Measurements from ENCODE around the gene UBASH3B. TPM values are rescaled to one million over a fixed set of nuclear protein-coding genes. Genes with fewer than 3 reads are reported as not detected.

The UBASH3B gene
- total RNA-seq, 1 donor from 2014 or later: 8.5 TPM

GRCh38 chr11:122642472-122642922 is 13.0 kb upstream of the UBASH3B start:
- DNase-seq (ENCODE audit: low spot score in 2 of 2): no peak
- Histone ChIP-seq H3K9me3 (no peaks in the 10 kb centered on the region), H3K27me3 (no peaks in the 10 kb centered on the region), H3K4me3 (no peak overlapping the region), H3K36me3 (no peaks in the 10 kb centered on the region), H3K4me1 (no peaks in the 10 kb centered on the region), H3K27ac (no peak overlapping the region)
- no peak for TF ChIP-seq CTCF (IDR thresholded peaks at IDR 0.05)
- intact Hi-C loops (cut with DNase I): no loop called here

- TF ChIP-seq CTCF (IDR thresholded peaks at IDR 0.05): no peak
- Histone ChIP-seq H3K4me3 (no peak overlapping the region), H3K36me3 (no peaks in the 10 kb centered on the region), H3K9me3 (no peaks in the 10 kb centered on the region), H3K4me1 (no peaks in the 10 kb centered on the region), H3K27me3 (no peaks in the 10 kb centered on the region), H3K27ac (no peak overlapping the region)
- intact Hi-C loops (cut with DNase I): no loop called here
- no peak for DNase-seq (ENCODE audit: low spot score in 2 of 2)
Measured at GRCh38 chr11:122642971-122643370, 12.6 kb upstream of the UBASH3B start.

GRCh38 chr11:122645847-122646246 is 9.7 kb upstream of the UBASH3B start:
- Histone ChIP-seq H3K4me3 (no peak overlapping the region), H3K9me3 (no peaks in the 10 kb centered on the region), H3K27ac (no peak overlapping the region), H3K27me3 (no peaks in the 10 kb centered on the region), H3K4me1 (no peaks in the 10 kb centered on the region), H3K36me3 (no peaks in the 10 kb centered on the region)
- no peak for DNase-seq (ENCODE audit: low spot score in 2 of 2)
- intact Hi-C loops (cut with DNase I): no loop called here
- TF ChIP-seq CTCF (IDR thresholded peaks at IDR 0.05): no peak

- Histone ChIP-seq H3K36me3 (no peaks in the 10 kb centered on the region), H3K4me1 (no peaks in the 10 kb centered on the region), H3K9me3 (no peaks in the 10 kb centered on the region), H3K27me3 (no peaks in the 10 kb centered on the region), H3K27ac (no peak overlapping the region), H3K4me3 (no peak overlapping the region)
- no peak for DNase-seq (ENCODE audit: low spot score in 2 of 2)
- intact Hi-C loops (cut with DNase I): no loop called here
- no peak for TF ChIP-seq CTCF (IDR thresholded peaks at IDR 0.05)
Measured at GRCh38 chr11:122646549-122647340, 8.8 kb upstream of the UBASH3B start.

- no peaks in the 10 kb centered on the region for H3K4me1 ChIP-seq
- no peaks in the 10 kb centered on the region for H3K27me3 ChIP-seq
- no peak for DNase-seq (ENCODE audit: low spot score in 2 of 2)
- intact Hi-C loops (cut with DNase I): no loop called here
- no peaks in the 10 kb centered on the region for H3K36me3 ChIP-seq
- H3K4me3 ChIP-seq: no peak overlapping the region
- no peak for TF ChIP-seq CTCF (IDR thresholded peaks at IDR 0.05)
- no peaks in the 10 kb centered on the region for H3K9me3 ChIP-seq
- no peak overlapping the region for H3K27ac ChIP-seq
Measured at GRCh38 chr11:122647736-122648275, 7.7 kb upstream of the UBASH3B start.
